Retinal pigment epithelial cell (primary cell): ENCODE results near the gene CLIC3.

Source experiments
- DNase-seq: peaks from one replicate; pipeline ENCODE4 v3.0.0-alpha.2; 2010; ENCODE audit warnings: low read depth
- H3K4me3 ChIP-seq: 2 replicates; pipeline ENCODE4 v1.5.1; 2011; ENCODE audit warnings: mild to moderate bottlenecking, low read length, control low read depth, moderate library complexity
- TF ChIP-seq, protein P1 (sequence below): conservative IDR thresholded peaks from 2 replicates; pipeline ENCODE4 v1.5.1; 2011; ENCODE audit warnings: low read depth, low read length, control low read depth, inconsistent platforms

The CLIC3 gene

DNA sequence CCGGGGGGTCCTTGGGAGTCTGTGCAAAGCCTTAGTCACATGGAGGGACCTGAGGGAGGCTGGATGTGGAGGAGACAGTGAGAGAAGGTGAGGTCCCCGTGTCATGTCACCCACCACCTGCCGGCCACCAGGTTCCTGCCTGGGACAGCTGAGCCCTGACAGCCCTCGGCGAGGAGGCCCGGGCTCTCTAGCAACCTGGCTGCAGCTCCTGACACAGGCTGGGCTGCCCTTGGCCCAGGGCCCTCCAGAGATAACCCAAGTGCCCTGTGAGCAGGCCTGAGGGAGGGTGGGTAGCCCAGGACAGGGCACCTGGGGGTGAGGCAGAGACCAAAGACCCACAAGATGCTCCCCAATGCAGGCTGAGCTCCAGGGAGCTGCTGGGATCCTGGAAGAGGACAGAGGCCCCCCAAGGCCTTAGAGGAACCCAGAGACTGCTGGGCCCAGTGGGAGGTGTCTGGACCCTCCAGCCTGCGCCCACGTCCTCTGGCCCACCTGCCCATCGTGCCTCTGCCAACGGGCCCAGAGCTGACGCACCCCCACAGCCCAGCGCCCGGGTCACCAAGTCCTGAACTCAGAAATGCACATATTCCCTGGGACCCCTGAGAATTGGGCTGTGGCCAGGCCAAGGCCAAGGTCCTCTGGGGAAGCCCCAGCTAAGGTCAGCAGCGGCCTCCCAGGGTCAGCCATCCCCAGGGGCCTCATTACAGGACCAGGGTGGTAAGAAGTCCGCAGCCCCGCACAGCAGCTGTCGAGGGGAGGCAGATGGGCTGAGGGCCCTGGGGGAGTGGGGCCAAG is 27.8 kb downstream of the CLIC3 start:
- no peak for DNase-seq
- no peak overlapping the region for H3K4me3 ChIP-seq
- TF ChIP-seq, protein P1, sequence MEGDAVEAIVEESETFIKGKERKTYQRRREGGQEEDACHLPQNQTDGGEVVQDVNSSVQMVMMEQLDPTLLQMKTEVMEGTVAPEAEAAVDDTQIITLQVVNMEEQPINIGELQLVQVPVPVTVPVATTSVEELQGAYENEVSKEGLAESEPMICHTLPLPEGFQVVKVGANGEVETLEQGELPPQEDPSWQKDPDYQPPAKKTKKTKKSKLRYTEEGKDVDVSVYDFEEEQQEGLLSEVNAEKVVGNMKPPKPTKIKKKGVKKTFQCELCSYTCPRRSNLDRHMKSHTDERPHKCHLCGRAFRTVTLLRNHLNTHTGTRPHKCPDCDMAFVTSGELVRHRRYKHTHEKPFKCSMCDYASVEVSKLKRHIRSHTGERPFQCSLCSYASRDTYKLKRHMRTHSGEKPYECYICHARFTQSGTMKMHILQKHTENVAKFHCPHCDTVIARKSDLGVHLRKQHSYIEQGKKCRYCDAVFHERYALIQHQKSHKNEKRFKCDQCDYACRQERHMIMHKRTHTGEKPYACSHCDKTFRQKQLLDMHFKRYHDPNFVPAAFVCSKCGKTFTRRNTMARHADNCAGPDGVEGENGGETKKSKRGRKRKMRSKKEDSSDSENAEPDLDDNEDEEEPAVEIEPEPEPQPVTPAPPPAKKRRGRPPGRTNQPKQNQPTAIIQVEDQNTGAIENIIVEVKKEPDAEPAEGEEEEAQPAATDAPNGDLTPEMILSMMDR = no peak

DNA sequence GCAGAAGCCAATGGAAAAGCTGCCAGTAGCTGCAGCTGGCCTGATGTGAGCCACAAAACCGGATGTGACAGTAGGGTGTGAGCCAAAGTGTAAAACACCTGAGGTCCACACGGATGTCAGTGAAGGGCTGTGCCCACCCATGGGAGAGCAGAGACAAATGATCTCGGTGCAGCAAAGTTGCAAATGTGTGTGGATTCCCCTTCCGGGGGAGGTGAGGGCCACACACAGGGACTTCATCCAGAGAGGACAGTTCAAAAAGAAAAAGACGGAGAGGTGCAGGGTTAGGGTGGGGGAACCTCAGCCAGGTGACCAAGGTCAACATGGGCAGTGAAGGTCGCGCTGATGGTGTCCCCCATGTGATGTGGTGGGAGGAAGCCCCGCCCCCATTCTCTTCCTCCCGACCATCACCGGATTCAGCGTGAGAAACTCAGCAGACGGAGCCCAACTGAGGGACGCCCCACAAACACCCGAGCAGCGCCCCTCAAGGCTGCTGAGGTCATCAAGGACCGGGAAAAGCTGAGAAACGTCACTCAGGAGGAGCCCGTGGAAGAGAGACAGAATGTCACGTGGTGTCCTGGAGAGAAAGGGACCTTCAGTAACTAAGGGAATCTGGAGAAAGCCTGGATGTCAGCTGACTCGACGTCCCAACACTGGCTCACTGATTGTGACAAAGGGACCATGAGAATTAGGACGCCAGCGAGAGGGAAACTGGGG is 30.4 kb downstream of the CLIC3 start:
- TF ChIP-seq, protein P1 = no peak
- no peak for DNase-seq
- H3K4me3 ChIP-seq = peak overlapping the region; percentile 4

DNA sequence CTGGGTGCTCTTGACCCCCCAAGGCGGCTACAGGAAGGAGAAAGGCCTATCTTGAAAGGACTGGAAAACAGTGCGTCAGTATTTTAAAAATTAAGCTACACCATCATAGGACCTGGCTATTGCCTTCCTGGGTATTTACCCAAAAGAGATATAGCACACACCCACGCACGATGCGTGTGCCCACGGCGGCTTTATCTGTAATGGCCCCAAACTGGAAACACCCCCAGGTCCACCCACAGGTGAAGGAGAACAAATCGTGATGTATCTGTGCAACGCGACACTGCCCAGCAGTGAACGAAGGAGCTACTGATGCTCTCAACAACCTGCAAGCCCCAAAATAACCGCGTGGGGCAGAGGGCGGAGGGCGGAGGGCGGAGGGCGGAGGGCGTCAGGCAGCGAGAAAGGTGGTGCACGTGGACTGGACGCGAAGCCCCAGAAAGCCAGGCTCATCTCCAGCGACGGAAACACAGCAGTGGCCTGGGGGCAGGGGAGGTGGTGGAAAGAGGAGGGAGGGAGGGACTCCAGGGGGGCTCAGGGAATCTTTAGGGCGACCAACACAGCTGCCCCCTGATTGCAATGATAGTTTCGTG is 31.4 kb downstream of the CLIC3 start:
- TF ChIP-seq, protein P1 = no peak
- H3K4me3 ChIP-seq = no peak overlapping the region
- DNase-seq = no peak

DNA sequence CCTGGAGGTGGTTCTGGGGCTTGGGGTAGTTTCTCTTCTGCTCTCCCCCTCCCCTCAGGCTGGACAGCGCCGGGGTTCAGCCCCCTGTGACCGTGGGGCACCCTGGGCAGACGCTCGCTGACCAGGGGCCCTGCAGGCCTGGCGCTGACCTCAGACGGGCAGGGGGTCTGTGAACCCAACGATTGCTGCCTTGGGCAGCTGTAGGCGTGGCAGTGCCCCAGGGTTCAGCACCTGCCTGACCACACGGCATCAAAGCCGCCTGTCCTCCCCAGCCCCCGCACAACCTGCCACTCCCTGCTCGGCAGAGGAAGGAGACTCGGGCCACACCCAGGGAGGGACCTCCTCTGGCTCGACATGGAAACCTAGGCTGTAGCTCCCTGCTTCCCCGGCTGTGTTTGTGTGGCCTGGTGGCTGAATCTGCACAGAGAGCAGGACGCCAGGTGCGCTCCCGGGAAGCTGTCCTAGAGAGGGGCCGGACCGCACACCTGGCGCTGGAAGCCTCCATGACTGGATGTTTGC is 32.1 kb downstream of the CLIC3 start:
- TF ChIP-seq, protein P1 = no peak
- no peak for DNase-seq

DNA sequence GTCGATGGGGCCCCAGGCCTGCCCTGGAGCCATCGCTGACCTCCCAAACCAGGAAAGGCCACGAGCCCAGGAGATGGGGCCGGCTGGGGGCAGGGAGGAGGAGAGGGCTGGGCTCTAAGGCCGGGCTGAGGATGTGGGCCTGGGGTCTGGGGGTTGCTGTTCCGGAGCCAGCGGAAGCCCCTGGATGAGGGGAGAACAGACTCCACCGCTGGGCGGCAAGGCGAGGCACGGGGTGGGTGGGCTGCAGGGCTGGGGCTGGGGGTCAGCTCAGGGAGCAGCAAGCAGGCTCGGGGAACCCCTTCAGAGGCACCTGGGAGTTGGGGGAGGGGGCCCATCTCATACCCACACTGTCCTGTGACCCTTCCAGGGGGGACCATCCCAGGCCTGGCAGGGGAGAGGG is 32.6 kb downstream of the CLIC3 start:
- TF ChIP-seq, protein P1 = no peak
- no peak for DNase-seq
- no peak overlapping the region for H3K4me3 ChIP-seq

More for the DNA sequence above, 32.1 kb downstream of the CLIC3 start:
- H3K4me3 ChIP-seq = no peak overlapping the region

DNA sequence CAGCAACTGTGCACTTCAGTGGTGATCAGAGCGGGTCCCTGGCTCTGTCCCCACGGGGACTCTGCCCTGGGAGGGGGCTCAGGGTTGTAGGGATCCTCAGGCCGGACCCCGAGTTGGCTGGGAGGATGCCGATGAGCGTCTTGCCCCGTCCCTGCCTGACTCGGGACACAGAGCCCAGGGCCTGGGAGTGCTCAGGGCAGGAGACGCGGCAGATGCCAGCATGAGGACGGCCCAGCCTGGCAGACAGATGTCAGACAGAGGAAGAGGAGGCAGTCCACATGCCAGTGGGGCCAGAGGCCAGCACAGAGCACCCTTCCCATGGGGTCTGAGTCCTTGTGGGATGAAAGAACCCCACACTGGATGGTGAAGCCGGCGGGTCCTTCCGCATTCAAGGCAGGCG is 33.0 kb downstream of the CLIC3 start:
- no peak for DNase-seq
- TF ChIP-seq, protein P1 = no peak
- no peak overlapping the region for H3K4me3 ChIP-seq
